Fibroblast of lung (primary cell): Measurements from ENCODE around the gene DDHD1.

Experiments used
- EZH2 ChIP-seq: IDR thresholded peaks from 2 replicates; pipeline ENCODE4 v1.5.1; 2012; ENCODE audit warnings: low read length, control low read depth, mild to moderate bottlenecking; ENCODE audit errors: missing control alignments
- TF ChIP-seq, protein P1 (sequence below), 2 donors: IDR thresholded peaks in 1 of 2; conservative IDR thresholded peaks in 1 of 2; 1 replicate in 1 of 2; 2 replicates in 1 of 2; pipeline ENCODE4 v1.5.1; 2011 to 2012; ENCODE audit warnings: low read length in 2 of 2, control low read depth in 1 of 2, inconsistent platforms in 1 of 2, low read depth in 1 of 2, mild to moderate bottlenecking in 1 of 2

DNA sequence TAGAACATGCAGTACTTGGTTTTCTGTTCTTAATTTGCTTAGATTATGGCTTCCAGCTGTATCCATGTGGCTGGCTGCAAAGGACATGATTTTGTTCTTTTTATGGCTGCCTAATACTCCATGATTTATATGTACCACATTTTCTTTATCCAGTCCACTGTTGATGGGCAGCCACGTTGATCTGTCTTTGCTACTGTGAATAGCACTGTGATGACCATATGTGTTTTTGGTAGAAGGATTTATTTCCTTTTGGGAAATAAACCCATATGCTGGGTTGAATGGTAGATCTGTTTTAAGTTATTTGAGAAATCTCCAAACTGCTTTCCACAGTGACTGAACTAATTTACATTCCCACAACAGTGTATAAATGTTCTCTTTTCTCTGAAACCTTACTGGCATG, 116.1 kb downstream of the DDHD1 start:
- TF ChIP-seq, protein P1, sequence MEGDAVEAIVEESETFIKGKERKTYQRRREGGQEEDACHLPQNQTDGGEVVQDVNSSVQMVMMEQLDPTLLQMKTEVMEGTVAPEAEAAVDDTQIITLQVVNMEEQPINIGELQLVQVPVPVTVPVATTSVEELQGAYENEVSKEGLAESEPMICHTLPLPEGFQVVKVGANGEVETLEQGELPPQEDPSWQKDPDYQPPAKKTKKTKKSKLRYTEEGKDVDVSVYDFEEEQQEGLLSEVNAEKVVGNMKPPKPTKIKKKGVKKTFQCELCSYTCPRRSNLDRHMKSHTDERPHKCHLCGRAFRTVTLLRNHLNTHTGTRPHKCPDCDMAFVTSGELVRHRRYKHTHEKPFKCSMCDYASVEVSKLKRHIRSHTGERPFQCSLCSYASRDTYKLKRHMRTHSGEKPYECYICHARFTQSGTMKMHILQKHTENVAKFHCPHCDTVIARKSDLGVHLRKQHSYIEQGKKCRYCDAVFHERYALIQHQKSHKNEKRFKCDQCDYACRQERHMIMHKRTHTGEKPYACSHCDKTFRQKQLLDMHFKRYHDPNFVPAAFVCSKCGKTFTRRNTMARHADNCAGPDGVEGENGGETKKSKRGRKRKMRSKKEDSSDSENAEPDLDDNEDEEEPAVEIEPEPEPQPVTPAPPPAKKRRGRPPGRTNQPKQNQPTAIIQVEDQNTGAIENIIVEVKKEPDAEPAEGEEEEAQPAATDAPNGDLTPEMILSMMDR (conservative IDR thresholded peaks at IDR 0.05 in 1 of 2, IDR thresholded peaks at IDR 0.05 in 1 of 2; ENCODE audit: low read depth in 1 of 2, low read length in 2 of 2) = no peak
- TF ChIP-seq EZH2 = no peak
